ENCODE results near the gene RTP4.
A peak's percentile ranks its signal among the peaks of the same experiment; 100 is the strongest.

Gene RTP4, protein sequence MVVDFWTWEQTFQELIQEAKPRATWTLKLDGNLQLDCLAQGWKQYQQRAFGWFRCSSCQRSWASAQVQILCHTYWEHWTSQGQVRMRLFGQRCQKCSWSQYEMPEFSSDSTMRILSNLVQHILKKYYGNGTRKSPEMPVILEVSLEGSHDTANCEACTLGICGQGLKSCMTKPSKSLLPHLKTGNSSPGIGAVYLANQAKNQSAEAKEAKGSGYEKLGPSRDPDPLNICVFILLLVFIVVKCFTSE

DNA sequence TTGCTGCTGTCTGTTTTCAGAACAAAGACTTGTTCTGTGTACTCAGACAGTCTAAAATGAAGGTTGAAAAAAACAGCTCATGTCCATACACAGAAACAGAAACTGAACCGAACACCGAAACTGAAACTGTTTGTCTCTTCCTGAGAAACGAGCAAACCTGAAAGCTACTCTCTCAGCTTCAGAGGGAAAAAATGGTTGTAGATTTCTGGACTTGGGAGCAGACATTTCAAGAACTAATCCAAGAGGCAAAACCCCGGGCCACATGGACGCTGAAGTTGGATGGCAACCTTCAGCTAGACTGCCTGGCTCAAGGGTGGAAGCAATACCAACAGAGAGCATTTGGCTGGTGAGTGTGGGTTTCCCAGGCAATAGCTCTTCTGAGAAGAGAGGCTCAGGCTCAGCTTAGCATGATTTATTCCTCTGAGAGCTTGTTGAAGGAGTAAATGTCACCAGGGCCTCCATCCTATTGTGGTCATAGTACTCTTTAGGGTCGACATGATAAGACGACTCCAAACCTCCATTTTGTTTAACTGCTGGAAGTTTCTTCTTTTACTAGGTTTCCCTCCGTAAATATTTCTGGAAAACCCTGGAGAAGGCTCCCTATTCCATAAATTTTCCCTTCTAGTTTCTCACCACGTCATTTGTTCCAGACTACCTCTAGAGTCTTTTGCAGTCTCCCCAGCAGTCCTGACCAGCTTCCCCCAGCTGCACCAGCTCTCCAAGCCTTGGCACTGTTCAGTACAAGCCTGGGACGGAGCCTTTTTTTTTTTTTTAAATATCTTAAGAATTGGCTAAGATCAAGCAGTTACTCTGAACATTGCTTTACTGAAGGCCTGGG is at the start of gene RTP4:
Gene RTP4, plus strand, starts transcription at position 135 of the 838 bp plus-strand sequence. Its CDS starts 57 bp downstream, at position 192.
- DNase-seq (ENCODE audit: low read depth in 1 of 2, low spot score in 1 of 2): peak in 1 of 2 donors; percentile 3

DNA sequence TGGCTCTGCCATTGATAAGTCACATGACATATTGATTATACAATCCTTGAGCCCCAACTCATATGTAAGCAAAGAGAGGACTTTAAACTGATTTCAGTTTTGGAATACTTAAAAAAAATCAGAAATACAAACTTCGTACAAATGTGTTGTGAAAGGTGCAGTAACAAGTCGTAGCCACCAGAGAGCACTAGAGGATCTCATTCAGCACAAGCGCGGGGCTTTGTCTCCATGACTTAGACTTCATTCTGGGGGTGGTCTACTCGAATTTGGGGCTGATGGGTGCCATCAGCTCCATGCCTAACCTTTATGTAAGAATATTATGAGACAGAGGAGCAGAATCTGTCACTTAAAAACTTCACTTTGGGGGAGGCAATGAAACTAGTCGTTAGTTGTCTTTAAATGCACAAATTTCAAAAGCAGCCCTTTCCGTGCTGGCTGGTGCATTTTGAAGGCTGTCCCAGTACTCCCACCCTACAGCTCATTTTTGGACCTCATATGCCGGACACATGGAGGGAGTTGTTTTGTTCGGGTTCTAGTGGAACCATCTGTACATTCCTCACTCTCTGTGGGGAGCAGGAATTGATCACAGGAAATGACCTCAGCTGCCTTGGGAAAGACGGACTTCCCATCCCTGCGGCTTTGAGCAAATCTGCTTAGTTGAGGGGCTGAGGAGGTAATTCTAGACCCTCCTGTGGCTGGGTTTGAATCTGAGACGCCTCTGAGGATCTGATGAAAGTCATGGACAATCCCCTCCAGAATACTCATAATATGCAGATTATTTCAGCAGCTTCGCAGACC is 49.2 kb upstream of the RTP4 start:
- DNase-seq (ENCODE audit: low read depth in 1 of 2, low spot score in 1 of 2): no peak

DNA sequence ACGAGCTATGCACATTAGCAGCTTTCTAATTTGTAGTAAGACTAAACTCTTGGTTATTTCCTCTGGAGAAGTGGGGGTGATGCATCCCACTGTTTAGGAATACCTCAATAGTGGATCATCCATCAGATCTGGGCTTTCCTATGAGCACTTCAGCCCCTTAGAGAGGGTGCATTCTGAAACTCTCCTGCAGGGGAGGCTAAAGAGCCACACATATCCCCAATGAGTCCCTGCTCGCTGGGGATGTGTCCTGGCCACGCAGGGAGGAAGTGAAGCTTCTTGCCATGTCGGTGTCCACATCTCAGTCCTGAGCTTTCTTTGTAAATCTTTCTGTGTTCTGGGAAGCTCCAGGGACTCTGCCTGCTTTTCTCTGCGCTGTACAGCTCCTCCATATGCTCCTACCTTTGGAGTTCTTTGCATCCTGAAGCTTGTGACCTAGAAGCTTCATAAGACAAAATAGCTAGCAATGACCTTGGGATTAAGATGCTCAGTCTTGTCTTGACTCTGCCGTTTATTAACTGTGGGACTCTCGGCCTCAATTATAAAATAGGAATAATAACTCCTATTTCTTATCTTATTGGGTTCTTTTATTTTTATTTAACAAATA is 48.4 kb upstream of the RTP4 start:
- DNase-seq (ENCODE audit: low read depth in 1 of 2, low spot score in 1 of 2): no peak

DNA sequence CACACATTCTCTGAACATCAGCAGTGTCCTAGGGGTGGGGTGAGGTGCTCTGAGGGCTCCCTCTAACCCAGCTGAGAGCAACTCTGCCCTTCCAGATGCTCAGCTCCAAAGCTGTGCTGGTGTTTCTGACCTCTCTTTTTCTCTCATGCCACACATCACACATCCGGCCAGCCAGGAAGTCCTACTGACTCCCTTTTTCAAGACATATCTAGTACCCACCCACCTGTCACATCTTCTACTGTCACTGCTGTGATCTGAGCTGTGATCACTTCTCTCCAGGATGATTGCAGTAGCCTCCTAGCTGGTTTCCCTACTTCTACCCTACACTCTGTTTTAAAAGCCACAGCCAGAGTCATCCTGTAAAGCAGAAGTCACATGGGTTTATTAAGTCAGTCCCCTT is 46.4 kb upstream of the RTP4 start:
- no peak for DNase-seq (ENCODE audit: low read depth in 1 of 2, low spot score in 1 of 2)

DNA sequence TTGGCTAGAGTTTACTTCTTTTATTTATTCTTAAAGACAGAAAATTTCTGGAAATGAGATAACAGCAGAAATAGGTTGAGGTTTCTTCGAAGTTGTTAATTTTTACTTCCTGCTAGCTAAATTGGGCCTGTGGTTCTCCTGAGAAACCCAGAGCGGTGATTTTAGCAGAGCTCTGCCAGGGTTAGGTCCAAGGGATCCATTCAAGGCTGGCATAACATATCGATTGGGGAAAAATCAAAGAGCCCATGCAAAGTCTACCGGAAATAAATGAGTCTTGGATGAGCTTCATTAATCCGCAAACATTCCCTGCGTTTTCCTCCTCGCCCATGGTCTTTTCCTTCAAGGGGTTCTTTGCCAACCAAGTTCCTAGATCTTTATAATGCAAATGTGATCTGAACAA is 45.9 kb upstream of the RTP4 start:
- DNase-seq (ENCODE audit: low read depth in 1 of 2, low spot score in 1 of 2): no peak

DNA sequence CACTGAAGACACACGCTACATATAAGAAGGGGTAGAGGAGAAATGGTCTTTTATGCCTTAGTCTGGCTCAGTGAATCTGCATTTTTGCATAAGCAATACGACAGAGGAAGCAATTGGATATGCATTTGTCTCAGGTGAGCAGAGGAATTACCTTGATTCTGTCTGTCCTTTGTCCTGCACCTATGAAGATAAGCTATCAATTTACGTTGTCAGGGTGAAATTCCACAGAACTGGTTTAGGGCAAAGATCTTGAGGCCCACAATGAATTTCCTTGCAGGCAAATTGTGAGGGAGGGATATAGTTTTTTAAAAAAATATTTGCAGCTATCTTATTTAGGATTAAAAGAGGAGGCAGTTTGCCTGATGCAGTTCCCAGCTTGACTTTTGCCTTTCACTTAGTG is 45.1 kb upstream of the RTP4 start:
- DNase-seq (ENCODE audit: low read depth in 1 of 2, low spot score in 1 of 2): no peak

DNA sequence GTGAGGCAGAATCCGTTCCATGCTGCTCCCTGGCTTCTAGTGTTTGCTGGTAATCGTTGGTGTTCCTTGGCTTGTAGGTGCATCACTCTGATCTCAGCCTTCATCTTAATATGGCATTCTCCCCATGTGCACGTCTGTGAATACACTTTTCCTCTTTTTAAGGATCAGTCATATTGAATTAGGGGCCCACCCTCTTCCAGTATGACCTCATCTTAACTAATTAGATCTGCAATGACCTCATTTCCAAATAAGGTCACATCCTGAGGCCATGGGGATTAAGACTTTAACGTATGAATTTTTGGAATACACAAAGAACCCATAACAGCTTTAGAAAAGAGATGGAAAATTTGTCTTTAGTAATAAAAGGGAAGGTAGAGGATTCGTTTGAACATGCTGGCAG is 42.6 kb upstream of the RTP4 start:
- DNase-seq (ENCODE audit: low read depth in 1 of 2, low spot score in 1 of 2): no peak

DNA sequence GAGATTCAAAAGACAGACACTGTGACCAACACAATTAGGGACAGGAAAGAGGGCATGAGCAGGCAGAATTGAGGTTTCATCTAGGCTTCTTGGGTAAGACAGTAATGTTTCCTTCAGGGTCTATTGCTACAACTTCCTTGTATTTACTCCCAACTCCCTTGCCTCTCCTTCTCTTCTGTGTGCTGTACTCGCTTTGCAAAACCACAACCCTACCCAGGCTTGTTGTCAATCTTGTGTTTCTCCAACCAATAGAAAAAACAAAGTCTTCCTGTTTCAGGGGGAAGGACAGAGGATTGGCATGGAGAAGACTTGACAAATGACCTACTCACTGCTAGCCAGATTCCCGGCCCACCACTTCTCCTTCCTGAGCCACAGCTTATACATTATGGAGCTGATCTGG is 40.3 kb upstream of the RTP4 start:
- no peak for DNase-seq (ENCODE audit: low read depth in 1 of 2, low spot score in 1 of 2)

DNA sequence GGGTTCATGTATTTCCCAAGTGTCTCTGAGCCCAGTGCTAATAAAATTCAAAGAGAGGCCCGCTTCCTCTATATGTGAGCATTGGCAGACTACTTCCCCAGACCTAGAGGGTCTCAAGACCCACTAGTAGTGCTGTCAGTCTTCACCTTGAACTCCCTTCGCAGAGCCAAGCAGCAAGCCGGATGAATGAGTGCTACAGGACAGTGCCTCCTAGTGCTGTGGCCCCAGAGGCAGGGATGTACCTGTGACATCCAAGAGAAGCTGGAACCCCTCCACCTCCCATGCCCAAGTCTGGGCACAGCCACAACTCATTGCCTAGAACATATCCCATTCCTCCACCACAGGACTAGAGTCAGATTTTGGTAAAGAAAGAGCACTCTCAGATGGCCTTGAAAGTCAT is 39.5 kb upstream of the RTP4 start:
- no peak for DNase-seq (ENCODE audit: low read depth in 1 of 2, low spot score in 1 of 2)

DNA sequence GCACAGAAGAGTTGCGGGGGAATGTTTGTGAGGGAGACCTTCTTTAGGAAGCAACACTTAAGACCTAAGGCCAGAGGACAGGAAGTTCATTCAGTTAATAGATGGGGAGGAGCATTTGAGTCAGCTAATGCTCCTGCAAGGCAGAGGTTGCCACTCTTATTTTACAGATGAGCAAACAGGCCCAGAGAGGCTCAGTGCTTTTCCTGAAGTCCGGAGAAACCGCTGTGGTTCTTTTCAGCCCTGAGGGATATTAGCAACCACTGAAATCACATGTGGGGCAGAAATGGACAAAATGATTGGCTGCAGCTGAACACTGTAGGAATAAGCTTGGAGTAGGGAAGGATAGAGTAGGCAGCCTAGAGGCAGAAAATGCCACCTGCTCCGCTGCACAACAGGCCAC is 33.3 kb upstream of the RTP4 start:
- no peak for DNase-seq (ENCODE audit: low read depth in 1 of 2, low spot score in 1 of 2)

DNA sequence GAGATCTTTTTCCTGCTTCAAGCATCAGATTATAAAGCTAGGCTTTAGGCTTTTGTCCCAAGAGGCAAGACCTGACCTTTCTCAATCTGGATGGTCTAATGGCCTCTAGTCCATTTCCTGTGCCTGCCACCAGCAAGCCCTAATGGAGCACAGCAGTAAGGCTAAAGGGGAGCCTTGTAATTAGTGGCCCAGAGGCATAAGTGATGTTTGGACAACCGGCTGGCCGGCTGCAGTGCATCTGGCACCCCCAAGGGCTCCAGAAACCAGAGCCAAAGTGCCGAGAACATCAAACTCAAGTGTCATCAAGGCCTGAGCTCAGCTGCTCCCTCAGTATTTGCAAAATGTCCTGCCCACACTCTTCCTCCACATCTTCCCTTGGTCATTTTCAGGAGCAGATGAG is 31.9 kb upstream of the RTP4 start:
- no peak for DNase-seq (ENCODE audit: low read depth in 1 of 2, low spot score in 1 of 2)

DNA sequence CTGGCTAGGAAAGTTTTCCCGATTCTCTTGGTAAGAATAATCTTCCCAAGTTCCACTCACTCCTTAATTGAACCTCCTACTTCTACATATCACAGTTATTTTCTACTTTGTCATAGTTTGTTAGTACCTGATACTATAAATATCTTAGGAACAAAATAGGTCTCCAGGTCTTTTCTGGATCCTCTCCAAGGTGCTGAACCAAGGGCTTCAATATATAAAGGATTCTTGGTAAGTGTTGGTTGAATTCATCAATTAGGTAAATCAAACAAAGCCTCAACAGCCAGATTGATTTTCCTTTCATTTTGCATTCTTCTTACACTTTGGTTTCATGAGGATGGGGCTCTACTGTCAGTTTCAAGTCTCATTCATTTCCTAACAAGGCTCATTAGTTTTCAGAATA is 27.6 kb upstream of the RTP4 start:
- DNase-seq (ENCODE audit: low read depth in 1 of 2, low spot score in 1 of 2): no peak

DNA sequence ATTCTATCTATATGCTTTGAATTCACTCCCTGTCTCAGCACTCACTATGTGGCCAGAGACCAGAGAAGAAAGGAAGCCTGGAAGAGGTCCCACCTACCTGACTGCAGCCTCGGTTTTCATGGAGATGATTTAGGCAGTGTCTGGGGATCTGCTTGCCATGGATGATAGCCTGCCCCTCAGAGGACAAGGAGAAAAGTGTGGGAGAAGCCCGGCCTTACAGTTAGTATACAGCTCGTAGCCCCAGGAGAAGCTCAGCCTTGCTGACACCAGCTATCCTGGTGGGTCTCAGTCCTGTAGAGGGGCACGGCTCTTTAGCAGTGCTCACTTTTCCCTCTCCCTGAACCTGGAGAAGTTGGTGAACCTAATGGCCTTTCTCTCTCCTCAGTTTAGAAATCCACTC is 25.9 kb upstream of the RTP4 start:
- no peak for DNase-seq (ENCODE audit: low read depth in 1 of 2, low spot score in 1 of 2)

DNA sequence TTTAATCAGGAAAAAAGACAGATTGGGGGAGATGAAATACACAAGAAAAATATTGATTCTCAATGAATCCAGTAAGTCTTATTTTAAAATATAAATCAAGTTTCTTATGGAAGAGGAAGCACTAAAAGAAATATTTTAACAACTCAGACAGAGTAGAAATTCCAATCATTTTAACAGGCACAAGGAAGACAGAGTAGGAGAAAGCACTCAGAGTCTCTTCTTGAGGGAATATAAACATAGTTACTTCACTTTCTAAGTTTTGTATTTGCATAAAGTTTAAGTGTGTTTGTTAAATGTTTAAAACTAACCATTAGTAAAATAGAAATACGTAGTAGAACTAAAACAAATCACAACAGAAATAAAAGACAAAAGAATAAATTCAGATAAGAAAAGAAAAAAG is 24.5 kb upstream of the RTP4 start:
- DNase-seq (ENCODE audit: low read depth in 1 of 2, low spot score in 1 of 2): no peak

DNA sequence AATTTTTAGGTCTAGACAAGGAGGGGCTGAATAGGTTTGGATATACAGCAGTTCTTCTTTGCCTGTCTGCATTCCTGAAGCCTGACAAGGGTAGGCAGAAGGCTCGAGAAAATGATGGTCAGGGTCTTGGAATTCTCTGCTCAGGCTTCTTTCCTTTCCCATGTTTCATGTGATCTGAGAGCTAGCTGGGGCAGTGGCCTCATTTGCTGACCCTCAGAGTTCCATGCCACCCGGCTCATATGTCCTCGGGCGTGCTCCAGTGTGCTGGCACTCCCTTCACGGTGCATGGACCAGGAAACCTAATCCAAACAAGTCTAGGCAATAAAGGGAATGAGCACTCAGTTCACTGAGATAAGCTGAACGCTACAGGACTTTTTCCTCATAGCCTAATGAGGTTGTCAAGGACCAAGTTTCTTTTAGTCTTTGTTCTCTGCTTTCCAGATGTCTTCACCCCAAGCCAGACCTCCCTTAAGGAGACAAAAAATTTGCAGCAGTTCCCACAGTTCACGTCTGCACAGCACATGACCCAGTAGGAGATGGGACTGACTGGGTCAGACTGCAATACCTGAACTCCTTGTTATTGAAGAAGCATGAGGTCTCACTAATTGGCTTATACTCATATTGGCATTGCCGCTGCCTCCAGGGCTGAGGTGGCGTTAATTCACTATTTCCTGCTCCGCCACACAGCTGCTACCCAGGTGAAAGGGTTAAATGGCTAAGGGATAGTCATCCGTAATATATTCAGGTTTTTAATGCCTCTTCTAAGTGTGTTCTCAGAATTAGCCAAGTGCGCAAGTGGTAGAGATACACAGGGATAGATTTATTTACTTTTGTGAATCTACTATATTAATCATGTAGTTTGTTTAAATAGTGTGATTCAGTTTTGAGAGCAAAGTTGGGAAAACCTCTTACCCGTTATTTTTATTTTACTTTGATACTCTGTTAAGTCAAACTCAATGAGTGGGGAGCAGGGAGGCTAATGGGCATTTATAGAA is 15.3 kb upstream of the RTP4 start:
- DNase-seq (ENCODE audit: low read depth in 1 of 2, low spot score in 1 of 2): no peak

DNA sequence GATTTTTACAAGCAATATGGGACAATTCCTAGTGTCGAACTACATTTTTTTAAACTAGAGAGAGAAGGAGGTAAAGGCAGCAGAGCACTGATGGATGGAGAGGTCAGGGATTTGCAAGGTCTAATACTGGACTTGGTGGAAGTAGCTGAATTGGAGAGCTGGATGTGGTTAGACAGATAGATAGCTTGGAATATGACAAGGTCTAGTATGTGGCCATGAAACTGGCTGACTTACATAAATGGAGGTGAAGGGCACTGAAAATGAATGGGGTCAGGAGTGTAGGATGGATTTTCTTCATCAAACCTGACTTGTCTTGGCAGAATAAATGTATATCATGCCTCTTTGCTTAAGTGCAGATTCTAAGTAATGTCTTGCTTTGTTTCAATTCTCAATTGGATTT is 10.1 kb upstream of the RTP4 start:
- DNase-seq (ENCODE audit: low read depth in 1 of 2, low spot score in 1 of 2): no peak

DNA sequence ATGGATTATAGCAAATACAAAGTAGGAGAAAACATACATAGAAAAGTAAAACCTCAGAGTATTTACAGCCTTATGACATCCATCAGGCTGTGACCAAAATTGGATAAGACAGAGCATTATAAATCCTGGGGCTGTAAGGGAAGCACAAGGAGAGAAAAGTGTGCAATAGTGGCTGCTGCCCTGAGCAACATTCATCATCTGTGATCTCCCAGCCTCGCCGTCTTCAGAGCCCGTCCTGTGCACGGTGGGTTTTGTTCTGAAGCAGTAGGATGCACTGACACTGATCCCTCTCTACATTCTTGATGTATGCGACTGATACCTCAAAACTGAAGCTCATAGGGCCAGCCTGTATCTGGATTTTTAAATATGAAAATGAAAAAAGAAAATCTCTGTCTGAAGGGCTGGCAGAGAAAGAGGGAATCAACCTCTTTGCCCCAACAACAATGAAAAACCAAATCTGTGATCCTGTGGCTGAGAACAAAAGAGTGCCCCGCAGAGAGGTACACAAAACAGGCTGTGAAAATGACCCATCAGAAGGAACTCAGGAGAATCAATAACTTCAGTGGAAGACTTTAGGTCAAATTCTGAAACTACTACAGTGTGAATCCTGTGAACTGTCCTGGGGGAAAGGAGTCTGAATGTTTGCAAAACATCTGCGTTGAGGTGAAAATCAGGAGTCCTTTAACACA is 8.2 kb upstream of the RTP4 start:
- DNase-seq (ENCODE audit: low read depth in 1 of 2, low spot score in 1 of 2): no peak

DNA sequence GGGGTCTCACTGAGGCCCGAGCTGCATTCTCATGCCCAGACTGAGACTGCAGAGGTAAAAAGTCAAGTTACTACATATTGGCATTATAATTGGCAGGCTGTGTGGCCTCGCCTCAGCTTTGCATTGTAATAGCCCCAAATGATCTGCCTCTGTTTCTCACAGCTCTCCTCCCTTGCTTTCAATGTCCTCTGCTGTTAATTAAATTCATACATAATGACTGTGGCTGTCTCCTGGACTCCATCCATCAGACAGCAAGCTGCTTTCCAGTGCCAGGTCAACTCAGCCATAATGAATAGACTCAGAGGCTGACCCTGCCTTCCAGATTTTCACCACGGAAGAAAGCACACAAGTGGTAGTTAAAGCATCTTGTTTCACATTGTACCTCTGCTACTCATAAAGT is 7.6 kb upstream of the RTP4 start:
- no peak for DNase-seq (ENCODE audit: low read depth in 1 of 2, low spot score in 1 of 2)

DNA sequence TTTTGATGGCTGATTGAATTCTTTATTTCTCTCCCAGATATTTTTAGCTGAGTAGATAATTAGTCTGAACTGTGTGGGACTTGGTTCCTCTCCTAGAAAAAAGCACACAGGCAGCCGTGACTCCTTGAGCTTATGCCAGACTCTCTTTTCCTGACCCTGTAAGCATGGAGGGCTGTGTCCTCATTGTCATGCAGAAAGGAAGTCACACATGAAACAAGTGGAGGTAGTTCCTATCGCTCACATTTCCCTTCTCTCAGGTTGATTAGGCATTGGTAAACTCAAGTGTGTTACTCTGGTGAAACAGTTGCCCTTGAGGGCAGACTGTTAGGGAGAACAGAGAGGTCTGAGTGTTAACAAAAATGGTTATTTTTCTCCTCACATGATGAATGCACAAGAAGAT is 6.3 kb upstream of the RTP4 start:
- no peak for DNase-seq (ENCODE audit: low read depth in 1 of 2, low spot score in 1 of 2)

DNA sequence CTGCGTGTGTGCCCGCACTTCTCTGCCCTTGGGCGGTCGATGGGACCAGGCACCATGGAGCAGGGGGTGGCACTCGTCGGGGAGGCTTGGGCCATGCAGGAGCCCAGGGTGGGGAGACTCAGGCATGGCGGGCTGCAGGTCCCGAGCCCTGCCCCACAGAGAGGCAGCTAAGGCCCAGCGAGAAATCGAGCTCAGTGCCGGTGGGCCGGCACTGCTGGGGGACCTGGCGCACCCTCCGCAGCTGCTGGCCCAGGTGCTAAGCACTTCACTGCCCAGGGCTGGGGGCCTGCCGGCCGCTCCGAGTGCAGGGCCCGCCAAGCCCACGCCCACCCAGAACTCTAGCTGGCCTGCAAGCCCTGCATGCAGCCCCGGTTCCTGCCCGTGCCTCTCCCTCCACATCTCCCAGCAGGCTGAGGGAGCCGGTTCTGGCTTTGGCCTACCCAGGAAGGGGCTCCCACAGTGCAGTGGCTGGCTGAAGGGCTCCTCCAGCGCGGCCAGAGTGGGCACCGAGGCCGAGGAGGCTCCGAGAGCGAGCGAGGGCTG is 553 bp upstream of the RTP4 start:
- DNase-seq (ENCODE audit: low read depth in 1 of 2, low spot score in 1 of 2): no peak

Data from stimulated activated CD4-positive, alpha-beta T cell treated with anti-CD3 and anti-CD28 coated beads, Interleukin-15, amount 100 ng/mL, for 1 hour (primary cell).